Measurements from ENCODE around the gene PCYOX1L.

DNA sequence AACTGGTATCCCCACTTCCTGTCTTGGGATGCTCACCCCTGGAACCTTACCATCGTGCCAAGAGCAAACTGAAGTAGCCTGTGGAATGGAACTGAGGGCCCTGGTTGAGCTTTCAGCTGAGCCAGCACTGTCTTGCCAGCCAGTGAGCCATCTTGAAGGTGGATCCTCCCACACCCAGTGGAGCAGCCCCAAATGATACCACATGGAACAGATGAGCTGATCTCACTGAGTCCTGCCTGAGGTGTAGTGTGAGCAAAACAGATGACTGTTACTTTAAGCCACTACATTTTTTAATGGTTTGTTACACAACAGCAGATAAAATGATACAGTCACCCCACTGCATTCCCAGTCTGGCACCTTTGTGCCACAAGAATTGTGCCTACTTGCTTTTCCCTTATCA is 2.2 kb upstream of the PCYOX1L start:
- TF ChIP-seq POLR2AphosphoS5 (IDR thresholded peaks at IDR 0.05) = no peak
- TF ChIP-seq POLR2A (IDR thresholded peaks at IDR 0.05) = no peak
- TF ChIP-seq, protein P1, sequence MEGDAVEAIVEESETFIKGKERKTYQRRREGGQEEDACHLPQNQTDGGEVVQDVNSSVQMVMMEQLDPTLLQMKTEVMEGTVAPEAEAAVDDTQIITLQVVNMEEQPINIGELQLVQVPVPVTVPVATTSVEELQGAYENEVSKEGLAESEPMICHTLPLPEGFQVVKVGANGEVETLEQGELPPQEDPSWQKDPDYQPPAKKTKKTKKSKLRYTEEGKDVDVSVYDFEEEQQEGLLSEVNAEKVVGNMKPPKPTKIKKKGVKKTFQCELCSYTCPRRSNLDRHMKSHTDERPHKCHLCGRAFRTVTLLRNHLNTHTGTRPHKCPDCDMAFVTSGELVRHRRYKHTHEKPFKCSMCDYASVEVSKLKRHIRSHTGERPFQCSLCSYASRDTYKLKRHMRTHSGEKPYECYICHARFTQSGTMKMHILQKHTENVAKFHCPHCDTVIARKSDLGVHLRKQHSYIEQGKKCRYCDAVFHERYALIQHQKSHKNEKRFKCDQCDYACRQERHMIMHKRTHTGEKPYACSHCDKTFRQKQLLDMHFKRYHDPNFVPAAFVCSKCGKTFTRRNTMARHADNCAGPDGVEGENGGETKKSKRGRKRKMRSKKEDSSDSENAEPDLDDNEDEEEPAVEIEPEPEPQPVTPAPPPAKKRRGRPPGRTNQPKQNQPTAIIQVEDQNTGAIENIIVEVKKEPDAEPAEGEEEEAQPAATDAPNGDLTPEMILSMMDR (IDR thresholded peaks at IDR 0.05) = no peak
